AG09319 (cell line): ENCODE results near the gene IDH1.

Experiments
- DNase-seq: peaks from one replicate; pipeline ENCODE4 v3.0.0-alpha.2; 2010; ENCODE audit warnings: low read depth; ENCODE audit errors: extremely low read depth
- TF ChIP-seq, protein P1 (sequence below): IDR thresholded peaks from 2 replicates; pipeline ENCODE4 v1.5.1; 2011; ENCODE audit warnings: low read depth, mild to moderate bottlenecking, inconsistent platforms, low read length, moderate library complexity

The IDH1 gene

DNA sequence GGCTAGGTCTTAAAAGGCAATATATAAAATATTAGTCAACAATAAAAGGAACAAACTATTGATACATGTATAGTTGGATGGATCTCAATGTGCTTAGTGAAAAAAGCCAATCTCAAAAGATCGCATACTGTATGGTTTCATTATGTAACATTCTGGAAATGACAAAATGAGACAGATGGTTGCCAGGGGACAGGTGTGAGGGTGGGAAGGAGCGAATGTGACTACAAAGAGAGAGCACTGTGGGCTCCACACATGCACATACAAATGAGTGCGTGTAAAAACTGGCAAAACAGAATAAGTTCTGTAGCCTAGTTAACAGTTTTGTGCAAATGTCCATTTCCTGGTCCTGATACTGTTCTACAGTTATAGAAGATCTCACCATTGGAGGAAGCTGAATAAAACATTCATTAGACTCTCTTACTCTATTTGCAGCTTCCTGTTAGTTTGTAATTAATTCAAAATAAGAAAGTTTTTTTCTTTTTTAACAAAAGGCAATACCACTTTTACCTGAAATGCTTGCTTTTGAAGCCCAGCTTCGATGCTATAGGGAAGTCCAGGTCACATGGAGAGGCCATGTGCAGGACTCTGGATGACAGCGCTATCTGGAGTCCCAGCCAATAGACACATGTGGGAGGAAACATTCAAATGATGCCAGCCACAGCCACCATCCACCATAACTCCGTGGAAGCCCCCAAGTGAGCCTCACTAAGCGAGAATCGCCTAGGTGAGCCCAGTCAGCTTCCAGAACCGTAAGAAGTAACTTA is 44.0 kb downstream of the IDH1 start:
- DNase-seq, result no peak
- TF ChIP-seq, protein P1, sequence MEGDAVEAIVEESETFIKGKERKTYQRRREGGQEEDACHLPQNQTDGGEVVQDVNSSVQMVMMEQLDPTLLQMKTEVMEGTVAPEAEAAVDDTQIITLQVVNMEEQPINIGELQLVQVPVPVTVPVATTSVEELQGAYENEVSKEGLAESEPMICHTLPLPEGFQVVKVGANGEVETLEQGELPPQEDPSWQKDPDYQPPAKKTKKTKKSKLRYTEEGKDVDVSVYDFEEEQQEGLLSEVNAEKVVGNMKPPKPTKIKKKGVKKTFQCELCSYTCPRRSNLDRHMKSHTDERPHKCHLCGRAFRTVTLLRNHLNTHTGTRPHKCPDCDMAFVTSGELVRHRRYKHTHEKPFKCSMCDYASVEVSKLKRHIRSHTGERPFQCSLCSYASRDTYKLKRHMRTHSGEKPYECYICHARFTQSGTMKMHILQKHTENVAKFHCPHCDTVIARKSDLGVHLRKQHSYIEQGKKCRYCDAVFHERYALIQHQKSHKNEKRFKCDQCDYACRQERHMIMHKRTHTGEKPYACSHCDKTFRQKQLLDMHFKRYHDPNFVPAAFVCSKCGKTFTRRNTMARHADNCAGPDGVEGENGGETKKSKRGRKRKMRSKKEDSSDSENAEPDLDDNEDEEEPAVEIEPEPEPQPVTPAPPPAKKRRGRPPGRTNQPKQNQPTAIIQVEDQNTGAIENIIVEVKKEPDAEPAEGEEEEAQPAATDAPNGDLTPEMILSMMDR, result no peak

DNA sequence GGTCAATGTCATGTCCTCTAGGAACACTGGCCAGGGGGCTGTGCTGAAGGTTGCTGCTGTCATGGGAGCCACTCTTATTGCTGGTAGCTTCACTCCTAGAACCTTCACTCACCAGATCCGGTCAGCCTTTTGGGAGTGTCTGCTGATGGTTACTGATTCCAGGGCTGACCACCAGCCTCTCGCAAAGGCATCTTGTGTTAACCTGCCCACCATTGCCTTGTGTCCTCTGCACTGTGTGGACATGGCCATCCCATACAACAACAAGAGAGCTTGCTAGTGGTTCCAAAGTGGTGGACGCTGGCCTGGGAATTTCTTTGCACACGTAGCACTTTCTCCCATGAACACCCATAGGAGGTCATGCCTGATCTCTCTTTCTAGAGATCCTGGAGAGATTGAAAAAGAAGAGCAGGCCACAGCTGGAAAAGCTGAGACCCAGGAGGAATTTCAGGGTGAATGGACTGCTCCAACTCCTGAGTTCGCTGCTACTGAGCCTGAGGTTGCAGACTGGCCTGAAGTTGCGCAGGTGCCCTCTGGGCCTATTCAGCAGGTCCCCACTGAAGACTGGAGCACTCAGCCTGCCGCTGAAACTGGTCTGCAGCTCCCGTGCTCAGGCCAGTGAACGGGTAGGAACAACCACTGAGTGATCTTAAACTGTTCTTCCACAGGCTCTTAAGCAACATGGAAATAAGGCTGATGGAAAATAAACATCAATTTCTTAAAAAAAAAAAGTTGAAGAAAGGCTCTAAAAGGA is 46.4 kb downstream of the IDH1 start:
- DNase-seq, result no peak
- TF ChIP-seq, protein P1, result no peak

DNA sequence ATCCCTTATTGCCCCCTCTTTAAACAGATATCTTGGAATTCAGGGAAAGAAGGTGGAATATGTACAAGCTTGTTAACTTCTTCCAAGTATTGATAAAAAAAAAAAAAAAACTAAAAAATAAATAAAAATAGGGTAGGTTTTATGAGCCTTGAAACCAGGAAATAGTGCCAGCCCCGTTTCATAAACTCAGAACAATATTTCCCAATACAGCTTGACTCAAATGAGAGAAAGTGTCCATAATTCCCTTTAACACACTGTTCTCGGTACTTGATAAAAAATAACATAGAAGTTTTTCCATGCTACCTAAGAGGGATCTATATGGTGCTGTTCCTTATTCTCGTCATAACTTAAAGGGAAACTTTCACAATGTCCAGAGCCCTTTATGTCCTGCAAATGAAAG is 47.1 kb downstream of the IDH1 start:
- TF ChIP-seq, protein P1, result no peak
- DNase-seq, result no peak

DNA sequence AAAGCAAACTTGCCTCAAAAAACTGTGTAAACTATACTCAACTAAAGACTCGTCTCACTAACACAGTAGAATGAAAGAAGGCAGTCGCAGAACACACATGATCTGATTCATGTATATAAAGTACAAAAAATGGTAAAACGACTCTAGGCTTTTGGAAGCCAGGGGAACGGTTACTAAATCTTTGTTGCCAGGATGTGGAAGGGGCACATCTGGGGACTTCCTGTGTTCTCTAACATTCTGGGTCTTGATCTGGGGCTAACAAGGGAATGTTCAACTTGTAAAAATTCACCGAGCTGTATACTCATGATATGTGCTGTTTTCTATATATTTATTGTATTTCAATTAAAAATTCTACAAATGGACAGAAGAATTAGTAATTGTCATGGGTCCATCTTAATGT is 50.7 kb downstream of the IDH1 start:
- TF ChIP-seq, protein P1, result no peak
- DNase-seq, result no peak

DNA sequence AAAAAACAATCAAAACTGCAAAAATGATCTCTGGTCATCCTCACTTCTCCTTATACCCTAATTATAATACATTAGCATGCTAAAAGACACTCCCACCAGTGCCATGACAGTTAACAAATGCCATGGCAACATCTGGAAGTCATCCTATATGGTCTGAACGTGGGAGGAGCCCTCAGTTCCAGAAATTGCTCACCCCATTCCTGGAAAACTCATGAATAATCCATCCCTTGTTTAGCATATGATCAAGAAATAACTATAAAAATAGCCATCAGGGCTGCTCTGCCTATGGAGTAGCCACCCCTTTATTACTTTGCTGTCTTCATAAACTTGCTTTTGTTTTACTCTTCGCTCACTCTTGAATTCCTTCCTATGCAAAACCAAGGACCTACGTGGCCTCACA is 59.3 kb downstream of the IDH1 start:
- DNase-seq, result no peak

DNA sequence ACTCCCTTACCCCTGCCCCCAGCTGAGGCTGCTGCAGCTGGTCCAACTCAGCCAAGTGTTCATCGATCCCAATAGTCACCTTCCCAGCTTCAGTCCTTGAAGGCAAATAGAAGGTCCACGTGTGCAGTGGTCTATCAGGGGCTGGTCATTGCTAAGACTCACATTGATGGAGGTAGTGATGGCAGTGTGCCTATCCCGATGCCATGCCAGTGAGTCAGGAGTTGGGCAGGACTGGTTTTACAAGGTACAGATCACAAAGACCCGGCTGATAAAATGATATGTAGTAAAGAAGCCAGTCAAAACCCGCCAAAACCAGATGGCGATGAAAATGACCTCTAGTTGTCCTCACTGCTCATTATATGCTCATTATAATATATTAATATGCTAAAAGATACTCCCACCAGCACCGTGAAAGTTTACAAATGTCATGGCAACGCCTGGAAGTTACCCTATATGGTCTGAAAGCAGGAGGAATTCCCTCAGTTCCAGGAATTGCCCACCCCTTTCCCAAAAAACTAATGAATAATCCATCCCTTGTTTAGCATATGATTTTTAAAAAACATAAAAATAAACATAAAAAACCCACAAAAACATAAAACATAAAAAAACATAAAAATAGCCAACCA is 62.1 kb downstream of the IDH1 start:
- TF ChIP-seq, protein P1, result no peak
- DNase-seq, result no peak

More for the DNA sequence above, 59.3 kb downstream of the IDH1 start:
- TF ChIP-seq, protein P1, result no peak
